ENCODE results near the gene PLG.
"Not testable (repeated sequence)": the region's sequence is repeated elsewhere in the genome, so short reads cannot be mapped to it uniquely, and the experiment has no call there.

Gene PLG

DNA sequence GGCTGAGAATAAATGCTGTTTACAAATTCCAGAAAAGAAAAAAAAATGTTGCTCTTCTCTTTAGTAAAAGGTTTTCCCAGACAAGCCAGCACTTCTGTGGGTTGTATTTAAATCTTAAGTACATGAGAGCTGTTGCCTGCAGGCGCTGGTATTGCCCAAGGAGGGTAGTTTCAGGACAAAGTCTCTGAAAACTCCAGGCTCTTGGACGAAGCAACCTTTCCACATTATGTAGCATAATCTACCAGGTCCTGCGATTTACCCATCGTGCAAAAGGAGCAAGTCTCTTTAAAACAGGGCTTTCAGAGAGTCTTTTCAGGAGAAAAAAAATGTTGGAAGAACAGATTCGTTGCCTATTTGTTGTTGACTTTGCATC, 65.6 kb downstream of the PLG start:
- no peak for DNase-seq (ENCODE audit: insufficient read length, low spot score)

DNA sequence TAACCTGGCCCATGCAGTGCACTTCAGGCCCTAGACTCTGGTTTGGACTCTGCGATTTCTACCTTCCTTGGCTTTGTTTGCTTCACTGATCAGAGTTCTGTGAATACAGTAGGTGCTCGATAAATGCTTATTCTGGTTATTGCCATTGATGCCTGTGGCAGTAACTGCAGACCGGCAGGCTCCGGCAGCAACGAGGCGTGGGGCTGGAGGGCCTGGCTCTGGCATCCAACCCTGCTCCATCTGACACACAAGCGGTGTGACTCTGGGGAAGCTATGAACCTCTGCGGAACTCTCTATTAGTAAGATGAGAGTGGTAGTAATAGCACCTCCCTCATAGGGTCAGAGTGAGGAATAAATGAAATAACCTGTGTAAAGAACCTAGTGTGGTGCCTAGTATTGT, 66.1 kb downstream of the PLG start:
- DNase-seq (ENCODE audit: insufficient read length, low spot score), result no peak
- FAIRE-seq, result no peak

More for the DNA sequence above, 65.6 kb downstream of the PLG start:
- FAIRE-seq, result no peak

DNA sequence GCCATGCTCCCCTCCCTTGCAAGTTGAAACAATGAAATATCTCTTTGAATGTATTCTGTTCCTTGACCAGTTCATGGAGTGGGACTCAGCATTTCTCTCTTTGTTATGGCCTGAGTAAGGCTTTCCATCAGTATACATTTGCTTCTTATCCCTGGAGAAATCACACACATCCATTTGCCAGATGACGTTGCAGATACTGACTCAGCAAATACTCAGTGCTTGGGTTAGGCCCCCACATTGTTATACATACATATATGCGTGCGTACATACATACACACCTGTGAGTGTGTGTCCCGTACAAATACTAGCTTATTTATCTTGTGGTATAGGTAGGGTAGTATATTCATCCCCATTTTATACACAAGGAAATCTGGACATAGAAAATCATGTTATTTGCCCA, 72.4 kb downstream of the PLG start:
- DNase-seq (ENCODE audit: insufficient read length, low spot score), result no peak
- FAIRE-seq, result no peak

- FAIRE-seq, result no peak
Observed at GRCh38 chr6:160775792-160776580, 73.9 kb downstream of the PLG start.

GRCh38 chr6:160779095-160779494, 77.1 kb downstream of the PLG start:
- FAIRE-seq; DNase-seq (ENCODE audit: insufficient read length, low spot score): not testable (repeated sequence)

More at GRCh38 chr6:160775792-160776580, 73.9 kb downstream of the PLG start:
- DNase-seq (ENCODE audit: insufficient read length, low spot score), result no peak

DNA sequence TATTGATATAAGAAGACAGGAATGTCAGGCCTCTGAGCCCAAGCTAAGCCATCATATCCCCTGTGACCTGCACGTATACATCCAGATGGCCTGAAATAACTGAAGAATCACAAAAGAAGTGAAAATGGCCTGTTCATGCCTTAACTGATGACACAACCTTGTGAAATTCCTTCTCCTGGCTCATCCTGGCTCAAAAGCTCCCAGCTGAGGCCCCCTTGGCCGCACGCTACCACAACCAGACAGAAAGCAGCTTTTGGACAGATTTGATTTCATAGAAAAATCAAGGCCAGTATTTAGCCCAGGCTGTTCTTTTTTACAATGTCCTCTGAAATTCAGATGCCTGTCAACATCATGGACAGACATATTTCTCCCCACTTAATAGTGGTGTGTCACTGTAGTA, 78.6 kb downstream of the PLG start:
- not testable (repeated sequence) for FAIRE-seq; DNase-seq (ENCODE audit: insufficient read length, low spot score)

DNA sequence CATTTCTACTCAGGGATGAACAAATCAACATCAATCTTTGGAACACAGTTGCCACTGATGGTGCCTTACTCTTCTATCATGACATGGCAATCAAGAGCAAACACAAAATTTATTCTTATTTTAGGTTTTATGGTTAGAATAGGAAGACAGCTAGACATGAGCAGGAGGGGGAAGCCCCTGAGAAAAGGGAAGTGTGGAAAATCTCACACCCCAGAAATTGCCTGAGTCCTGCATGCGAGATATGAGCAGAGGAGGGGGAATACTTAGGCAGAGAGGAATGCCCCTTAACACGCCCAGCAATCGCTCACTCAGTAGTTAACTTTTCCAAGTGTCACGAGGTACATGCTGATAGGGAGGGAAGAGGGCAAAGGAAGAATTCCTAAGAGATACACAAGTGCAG, 79.3 kb downstream of the PLG start:
- no peak for DNase-seq (ENCODE audit: insufficient read length, low spot score)
- no peak for FAIRE-seq

DNA sequence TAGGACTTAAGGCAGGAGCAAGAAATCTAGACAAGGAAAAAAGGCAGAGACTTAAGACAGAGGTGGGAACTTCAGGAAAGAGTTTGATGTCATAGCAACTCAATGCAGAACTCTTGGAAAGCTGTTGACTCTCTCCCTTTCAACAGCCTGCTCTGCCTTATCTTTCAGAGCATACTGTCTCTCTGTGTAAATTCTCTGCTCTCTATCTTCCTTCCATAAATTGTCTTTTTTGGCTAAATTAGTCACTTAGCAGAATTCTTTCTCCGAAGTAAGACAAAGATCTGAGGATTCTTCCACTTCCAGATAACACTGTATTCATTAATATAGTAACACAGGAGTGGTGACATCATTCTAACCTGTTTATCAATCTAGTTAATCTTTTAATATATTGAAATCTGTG, 80.2 kb downstream of the PLG start:
- DNase-seq (ENCODE audit: insufficient read length, low spot score), result no peak
- FAIRE-seq, result no peak

- FAIRE-seq (no peak), DNase-seq (ENCODE audit: insufficient read length, low spot score) (no peak)
Observed at GRCh38 chr6:160783741-160784140, 81.7 kb downstream of the PLG start.

DNA sequence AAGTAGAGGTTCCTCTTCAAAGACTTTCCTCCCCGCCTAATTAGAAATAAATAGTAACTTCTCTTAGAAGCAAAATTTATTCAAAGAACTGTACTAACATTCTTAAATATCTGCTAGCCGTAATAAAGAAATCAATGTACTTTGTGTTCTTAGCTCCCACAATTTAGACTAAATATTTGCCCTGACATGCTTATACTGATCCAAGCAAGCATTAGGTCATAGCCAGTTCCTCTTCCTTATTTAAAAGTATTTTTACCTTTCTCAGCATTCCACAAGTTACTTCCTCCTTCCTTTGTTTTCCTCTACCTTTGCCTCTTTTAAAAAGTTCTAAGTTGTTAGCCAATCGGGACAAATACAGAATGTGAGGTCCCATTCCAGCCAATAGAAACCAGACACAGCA, 86.1 kb downstream of the PLG start:
- not testable (repeated sequence) for FAIRE-seq; DNase-seq (ENCODE audit: insufficient read length, low spot score)

DNA sequence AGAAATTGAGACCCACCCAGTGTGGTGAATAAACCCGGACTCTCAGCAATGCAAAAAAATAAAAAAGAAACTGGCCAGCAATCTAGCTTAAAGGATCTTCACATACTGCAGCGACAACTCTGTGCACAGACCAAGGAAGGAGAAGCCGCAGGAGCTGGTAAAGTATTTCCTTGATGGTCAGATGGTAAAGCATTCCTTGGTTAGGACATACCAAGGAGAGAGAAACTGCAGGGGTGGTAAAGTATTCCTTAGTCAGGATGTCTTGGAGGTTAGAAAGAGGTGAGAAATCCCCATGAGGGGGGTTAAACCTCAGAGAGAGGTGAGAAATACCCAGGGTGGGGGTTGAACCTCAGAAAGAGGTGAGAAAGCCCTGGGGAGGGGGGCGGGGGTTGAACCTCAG, 86.8 kb downstream of the PLG start:
- no peak for DNase-seq (ENCODE audit: insufficient read length, low spot score)
- FAIRE-seq, result no peak

GRCh38 chr6:160789263-160790027, 87.4 kb downstream of the PLG start:
- no peak for DNase-seq (ENCODE audit: insufficient read length, low spot score)

GRCh38 chr6:160790028-160790792, 88.2 kb downstream of the PLG start:
- FAIRE-seq, result peak; percentile 21

More at GRCh38 chr6:160789263-160790027, 87.4 kb downstream of the PLG start:
- FAIRE-seq, result no peak

DNA sequence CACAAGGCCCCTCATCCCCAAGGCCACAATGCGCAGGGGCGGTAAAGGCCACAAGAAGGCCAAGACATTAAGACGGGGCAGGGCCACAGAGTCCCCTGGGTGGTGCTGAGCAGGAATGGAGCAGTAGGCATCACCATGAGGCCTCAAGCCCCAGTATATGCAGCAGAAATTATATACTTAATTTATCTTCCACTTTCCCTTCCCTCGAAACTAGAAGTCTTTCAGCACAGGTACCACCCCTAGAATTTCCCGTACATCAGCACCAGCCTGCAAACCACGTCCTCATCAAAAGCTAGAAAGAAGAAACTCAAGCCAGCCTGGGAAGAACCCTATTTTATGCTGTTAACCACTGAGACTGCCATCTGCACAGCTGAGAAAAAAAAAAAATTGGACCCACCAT, 89.4 kb downstream of the PLG start:
- FAIRE-seq, result peak; percentile 86

More at GRCh38 chr6:160790028-160790792, 88.2 kb downstream of the PLG start:
- no peak for DNase-seq (ENCODE audit: insufficient read length, low spot score)

DNA sequence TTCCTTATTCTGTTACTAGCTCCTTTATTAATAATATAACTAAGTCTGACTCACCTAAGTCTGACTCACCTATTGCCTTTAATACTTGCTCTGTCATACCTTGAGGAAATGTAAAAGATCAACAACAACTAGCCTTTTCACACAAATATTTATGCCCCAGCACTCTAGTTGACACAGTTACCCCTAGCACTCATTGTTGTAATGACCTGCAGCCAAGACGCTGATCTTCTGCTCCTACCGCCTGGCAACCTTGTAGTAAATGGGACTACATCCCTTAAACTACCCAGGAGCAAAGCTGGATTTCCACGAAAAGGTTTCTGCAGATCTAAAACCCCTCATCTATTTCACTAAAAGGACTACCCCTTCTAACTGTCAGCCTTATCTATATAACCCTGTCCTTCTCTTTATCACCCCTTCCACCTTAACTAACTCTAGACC, 90.0 kb downstream of the PLG start:
- DNase-seq (ENCODE audit: insufficient read length, low spot score), result no peak
- FAIRE-seq, result no peak

More for the DNA sequence above, 89.4 kb downstream of the PLG start:
- no peak for DNase-seq (ENCODE audit: insufficient read length, low spot score)

DNA sequence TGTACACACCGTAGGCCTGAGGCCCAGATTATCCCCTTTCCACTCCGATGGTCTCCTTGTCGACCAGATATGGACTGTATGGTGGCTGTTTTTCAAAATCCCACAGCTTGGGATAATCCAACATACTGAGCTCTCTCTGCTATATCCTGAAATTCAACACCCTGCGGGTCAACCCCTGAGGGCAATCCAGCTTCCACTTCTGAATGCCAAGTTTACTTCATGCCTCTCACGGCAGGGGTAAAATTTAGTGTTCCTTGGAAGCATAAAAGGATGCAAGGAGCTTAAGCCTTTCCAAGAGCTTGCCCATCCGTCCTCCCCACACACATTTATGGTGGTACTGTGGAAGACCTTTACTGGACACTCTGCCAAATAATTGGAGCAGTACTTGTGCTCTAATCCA, 90.7 kb downstream of the PLG start:
- no peak for FAIRE-seq
- no peak for DNase-seq (ENCODE audit: insufficient read length, low spot score)

DNA sequence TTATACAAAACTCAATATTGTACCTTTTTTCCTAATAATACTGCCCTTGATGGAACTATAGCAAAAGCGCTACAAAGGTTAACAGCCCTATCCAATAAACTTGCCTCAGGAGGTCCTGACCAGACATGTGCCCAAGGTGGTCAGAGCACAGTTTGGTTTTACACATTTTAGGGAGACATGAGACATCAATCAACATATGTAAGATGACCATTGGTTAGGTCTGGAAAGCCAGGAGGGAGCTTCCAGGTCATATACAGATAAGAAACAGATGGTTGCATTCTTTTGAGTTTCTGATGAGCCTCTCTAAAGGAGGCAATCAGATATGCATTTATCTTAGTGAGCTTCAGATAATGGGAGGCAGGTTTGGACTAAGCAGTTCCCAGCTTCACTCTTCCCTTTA, 91.6 kb downstream of the PLG start:
- DNase-seq (ENCODE audit: insufficient read length, low spot score) (no peak), FAIRE-seq (no peak)

GRCh38 chr6:160795721-160796120, 93.7 kb downstream of the PLG start:
- no peak for FAIRE-seq
- DNase-seq (ENCODE audit: insufficient read length, low spot score), result no peak

DNA sequence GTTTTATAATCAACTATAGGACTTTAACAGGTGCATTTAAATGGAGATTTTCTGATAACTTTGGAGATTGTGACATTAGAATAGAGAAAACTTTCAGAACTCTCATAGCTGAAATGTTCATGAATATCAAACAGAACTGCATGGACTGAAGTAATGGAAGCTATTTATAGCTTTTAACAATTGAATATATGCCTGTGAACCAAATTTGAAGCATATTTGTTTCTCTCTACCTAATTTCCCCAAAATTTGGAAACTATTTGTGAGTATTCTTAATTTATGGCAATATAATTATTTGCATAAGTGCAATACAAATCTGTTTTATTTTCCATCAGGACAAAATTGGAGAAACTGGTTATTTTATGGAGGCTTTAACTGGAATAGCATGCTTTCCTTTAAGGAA, 96.6 kb downstream of the PLG start:
- DNase-seq (ENCODE audit: insufficient read length, low spot score), result no peak
- FAIRE-seq, result no peak

DNA sequence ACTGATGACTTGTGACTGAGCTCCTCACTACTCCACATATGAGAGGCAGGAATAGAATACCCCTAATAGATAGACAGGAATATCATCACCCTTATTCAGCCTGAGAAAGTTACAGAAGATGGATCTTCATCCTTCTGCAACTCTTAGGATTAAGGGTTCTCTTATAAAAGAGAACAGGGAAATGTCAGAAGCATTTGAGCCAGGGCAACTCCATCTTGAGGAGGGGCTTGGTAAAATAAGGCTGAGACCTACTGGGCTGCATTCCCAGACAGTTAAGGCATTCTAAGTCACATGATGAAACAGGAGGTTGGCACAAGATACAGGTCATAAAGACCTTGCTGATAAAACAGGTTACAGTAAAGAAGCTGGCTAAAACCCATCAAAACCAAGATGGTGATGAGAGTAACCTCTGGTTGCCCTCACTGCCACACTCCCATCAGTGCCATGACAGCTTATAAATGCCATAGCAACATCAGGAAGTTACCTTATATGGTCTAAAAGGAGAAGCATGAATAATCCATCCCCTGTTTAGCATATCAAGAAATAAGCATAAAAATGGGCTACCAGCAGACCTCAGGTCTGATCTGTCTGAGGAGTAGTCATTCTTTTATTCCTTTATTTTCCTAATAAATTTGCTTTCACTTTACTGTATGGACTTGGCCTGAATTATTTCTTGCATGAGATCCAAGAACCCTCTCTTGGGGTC, 97.9 kb downstream of the PLG start:
- DNase-seq (ENCODE audit: insufficient read length, low spot score) (no peak), FAIRE-seq (no peak)

GRCh38 chr6:160801418-160801817, 99.4 kb downstream of the PLG start:
- DNase-seq (ENCODE audit: insufficient read length, low spot score), result no peak
- FAIRE-seq, result no peak
